ENCODE data around the gene RCAN1.

DNA sequence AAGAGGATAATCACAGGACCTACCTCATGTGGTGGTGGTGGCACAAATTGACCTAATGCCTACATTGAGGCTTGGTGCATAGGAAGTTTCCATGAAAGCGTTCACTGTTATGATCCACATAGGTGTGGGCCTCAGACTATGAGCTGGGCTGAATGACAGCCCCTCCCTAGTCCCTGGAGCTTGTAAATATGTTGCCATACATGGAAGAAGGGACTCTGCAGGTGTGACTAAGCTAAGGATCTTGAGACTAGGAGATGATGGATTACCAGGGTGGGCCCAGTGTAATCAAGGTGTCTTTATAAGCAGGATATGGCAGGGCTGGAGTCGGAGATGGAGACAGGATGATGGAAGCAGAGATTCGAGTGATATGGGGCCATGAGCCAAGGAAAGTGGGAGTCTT lies 71.9 kb downstream of the RCAN1 start:
- TF ChIP-seq SPI1 (IDR thresholded peaks at IDR 0.05; ENCODE audit: low read depth, low read length), result no peak
- no peak for TF ChIP-seq TAF1 (IDR thresholded peaks at IDR 0.05; ENCODE audit: low read depth, low read length)
- TF ChIP-seq POLR2AphosphoS5 (IDR thresholded peaks at IDR 0.05; ENCODE audit: low read depth, low read length), result no peak

All from GM12891 (cell line).